Midbrain (tissue), 1 donor: ENCODE measurements around the gene SLC39A6.
A peak's percentile ranks its signal among the peaks of the same experiment; 100 is the strongest.
"Not testable (repeated sequence)": the region's sequence is repeated elsewhere in the genome, so short reads cannot be mapped to it uniquely, and the experiment has no call there.

ENCODE experiments used
- DNase-seq: peaks from one replicate; lab custom pipeline; 2025; lab: John Stamatoyannopoulos, UW

The SLC39A6 gene

GRCh38 chr18:36135264-36135663, 6.1 kb upstream of the SLC39A6 start:
- DNase-seq: no peak

GRCh38 chr18:36132756-36133155, 3.6 kb upstream of the SLC39A6 start:
- DNase-seq: no peak

DNA sequence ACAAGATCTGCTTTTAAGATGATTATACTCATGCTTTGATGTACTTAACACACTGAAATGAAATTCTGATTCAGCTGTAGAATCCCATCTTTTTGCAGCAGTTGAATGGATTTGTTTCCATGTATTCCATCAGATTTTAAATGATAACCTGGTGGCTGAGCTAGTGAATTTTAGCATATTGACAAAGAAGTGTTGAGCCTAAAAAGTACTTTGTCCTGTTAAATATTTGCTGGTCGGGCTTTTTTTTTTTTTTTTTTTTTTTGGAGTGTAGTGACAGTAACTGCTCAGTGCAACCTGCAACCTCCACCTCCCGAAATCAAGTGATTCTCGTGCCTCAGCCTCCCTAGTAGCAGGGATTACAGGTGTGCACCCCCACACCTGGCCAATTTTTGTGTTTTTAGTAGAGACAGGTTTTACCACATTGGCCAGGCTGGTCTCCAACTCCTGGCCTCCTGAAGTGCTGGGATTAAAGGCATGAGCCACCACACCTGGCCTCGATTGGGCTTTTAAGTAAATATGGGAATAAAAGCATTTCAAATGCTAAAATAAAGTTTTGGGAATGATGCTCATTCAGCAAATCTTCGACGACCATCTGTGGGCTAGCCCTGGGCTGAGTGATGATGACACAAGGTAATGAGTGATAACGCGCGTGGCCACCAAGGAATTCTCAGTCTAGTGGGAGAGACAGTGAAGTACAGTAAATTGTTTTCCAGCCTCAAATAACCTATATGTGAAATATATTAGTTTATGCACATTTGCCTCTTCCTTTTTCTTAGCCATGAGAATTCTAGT, 2.7 kb upstream of the SLC39A6 start:
- DNase-seq: no peak

DNA sequence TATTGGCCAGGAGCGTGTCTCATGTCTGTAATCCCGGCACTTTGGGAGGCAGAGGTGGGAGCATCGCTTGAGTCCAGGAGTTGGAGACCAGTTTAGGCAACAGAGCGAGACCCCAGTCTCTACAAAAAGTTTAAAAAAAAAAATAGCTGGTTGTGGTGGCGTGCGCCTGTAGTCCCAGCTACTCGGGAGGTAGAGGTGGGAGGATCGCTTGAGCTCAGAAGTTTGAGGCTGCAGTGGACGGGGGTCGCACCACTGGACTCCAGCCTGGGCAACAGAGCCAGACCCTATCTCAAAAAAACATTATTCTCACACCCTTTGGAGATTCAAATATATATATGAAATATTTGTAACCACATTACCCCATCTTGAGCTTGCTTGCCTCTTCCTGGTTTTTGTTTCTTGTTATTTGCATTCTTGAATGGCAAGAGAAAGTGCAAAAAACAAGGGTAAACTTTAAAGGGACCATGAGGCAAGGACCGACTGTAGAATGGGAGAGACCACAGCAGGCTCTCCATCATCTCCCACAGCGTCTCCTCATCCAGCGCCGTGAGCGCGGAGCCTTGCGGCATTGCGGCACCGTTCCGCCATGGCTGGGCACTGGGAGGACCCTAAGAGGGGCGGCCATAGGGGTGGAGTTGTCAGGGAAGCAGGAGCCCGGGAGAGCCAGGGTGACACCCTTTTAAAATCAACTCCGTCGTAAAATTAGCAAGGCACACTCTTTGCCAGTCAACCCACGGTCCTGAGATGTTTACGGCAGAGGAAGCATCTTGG, 1.9 kb upstream of the SLC39A6 start:
- no peak for DNase-seq

- DNase-seq: no peak
Observed at GRCh38 chr18:36130039-36130831, 1.1 kb upstream of the SLC39A6 start.

- DNase-seq: no peak
Observed at GRCh38 chr18:36128907-36129299, 237 bp downstream of the SLC39A6 start.

- DNase-seq: peak; percentile 15
Observed at GRCh38 chr18:36128530-36128870, 640 bp downstream of the SLC39A6 start.

GRCh38 chr18:36127836-36128529, 1.2 kb downstream of the SLC39A6 start:
- DNase-seq: no peak

DNA sequence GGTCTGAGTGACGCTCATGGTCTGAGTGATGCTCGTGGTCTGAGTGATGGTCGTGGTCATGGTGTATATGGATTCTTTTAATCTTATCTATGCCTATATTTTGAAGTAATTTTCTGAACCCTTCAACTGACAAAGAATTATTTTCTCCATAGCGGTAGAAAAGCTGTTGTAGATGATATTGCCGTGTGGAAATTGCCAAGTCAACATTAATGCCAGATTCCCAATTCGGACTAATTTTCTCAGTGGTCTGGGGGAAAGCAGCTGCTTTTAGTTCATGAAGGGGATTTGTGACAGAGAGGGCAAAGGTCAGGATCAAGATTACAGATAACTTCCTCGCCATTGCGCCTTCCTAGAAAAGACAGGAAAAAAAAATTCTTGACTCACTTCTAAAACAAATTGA, 2.5 kb downstream of the SLC39A6 start:
- DNase-seq: no peak

DNA sequence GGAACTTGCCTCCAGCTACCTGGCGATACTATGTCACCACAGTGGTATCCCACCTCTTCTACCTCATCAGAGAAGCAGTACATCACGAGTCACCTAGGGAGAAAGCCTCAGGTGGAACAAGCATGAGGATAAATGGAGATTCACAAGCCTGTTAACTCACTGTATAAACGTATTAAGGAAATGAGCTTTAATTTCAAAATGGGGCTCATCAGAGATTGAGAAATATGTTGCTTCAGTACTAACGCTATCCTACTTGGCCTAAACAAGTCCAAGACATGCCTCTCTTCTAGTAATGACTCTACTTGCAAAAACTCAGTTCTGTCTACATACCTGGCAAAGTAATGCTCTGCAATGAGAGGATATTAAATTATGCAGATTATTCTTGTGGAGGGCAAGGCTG, 4.3 kb downstream of the SLC39A6 start:
- no peak for DNase-seq

DNA sequence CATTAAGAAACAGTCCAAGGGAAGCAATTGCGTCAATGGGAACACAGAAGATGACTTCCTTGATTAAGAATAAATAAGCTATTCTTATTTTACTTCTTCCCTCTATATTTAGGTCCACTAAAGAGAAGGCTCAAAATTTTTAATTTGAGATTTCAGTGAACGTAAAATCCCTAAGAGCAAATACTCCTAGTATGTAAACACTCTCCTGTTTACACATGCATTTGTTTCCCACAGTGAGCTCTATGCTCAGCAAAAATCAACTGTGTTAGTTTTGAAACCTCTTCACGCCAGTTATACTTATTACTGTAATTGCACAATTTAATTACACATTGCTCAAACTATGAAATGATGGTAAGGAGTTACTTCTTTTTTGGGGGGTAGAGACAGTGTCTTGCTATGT, 8.8 kb downstream of the SLC39A6 start:
- no peak for DNase-seq

DNA sequence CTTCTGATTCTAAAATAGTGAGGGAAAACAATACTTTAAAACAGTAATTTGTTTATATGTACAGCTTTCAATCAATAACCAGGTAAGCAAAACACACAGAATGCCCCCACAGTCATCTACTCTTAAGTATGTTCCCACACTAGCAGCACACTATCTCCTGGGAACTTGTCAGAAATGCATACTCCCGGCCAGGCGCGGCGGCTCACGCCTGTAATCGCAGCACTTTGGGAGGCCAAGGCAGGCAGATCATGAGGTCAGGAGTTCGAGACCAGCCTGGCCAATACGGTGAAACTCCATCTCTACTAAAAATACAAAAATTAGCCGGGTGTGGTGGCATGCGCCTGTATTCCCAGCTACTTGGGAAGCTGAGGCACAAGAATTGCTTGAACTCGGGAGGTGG, 12.4 kb downstream of the SLC39A6 start:
- not testable (repeated sequence) for DNase-seq

- no peak for DNase-seq
Observed at GRCh38 chr18:36114738-36115137, 14.4 kb downstream of the SLC39A6 start.

DNA sequence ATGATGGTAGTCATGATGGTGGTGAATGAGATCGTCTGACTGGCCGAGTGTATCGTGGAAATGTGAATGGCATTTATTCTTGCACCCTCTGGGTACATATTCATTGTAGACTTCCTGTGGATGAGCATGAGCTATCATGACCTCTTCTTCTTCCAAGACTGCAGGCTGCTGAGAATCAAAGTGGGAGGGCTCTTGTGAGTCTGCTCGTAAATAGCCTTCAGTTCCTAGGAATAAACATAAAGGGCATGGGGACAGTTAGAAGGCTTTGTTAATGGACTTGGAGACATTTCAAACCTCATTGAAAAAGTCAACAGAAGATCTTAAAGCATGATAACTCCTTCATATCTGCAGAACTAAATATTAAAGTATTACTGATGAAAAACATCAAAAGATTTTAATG, 14.9 kb downstream of the SLC39A6 start:
- DNase-seq: no peak

GRCh38 chr18:36112302-36112701, 16.8 kb downstream of the SLC39A6 start:
- no peak for DNase-seq

DNA sequence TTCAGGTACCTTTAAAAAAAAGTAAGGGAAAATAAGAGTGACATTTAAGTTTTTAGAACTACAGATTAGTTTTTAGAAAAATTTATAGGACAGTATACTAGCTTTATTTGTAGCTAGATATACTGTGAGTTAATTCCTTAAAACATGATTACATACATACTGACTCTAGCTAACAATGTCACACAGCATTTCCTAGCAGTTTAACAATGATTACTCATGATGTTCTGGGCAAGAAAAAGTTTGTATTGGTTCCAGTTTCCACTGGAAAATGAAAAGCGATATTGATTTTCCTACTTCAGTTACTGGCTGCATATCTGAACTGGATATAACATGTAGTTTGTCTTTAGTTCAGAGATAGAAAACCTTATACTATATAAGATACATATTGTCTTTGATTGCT, 19.4 kb downstream of the SLC39A6 start:
- no peak for DNase-seq

- DNase-seq: no peak
Observed at GRCh38 chr18:36108601-36109000, 20.5 kb downstream of the SLC39A6 start.

DNA sequence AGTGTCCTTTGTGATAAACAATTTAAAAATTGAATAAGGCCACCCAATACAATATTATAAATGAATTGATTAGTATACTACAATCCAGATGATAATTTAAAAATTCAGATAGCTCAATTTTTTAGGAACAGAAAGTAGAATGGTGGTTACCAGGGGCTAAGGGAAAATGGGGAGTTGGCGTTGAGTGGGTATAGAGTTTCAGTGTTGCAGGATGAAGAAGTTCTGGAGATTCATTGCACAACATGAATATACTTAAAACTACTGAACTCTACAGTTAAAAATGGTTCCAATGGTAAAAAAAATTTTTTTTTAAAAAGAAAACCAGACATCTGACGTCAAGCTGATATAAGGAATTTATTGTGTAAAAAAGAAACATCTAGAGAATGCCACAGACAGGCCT, 20.9 kb downstream of the SLC39A6 start:
- no peak for DNase-seq

- no peak for DNase-seq
Observed at GRCh38 chr18:36107477-36107876, 21.7 kb downstream of the SLC39A6 start.

DNA sequence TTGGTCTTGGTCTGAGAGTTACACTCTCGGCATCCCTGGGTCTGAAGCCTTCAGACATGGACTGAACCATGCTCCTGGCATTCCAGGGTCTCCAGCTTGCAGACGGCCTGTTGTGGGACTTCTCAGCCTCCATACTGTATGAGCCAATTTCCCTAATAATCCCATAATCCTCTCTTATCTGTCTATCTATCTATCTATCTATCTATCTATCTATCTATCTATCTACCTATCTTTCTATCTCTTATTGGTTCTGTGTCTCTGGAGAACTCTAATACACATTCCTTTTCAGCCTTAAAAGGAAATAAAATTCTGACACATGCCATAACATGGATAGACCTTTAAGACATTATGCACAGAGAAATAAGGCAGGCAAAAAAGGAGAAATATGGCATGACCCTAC, 24.4 kb downstream of the SLC39A6 start:
- no peak for DNase-seq

- no peak for DNase-seq
Observed at GRCh38 chr18:36101943-36102342, 27.2 kb downstream of the SLC39A6 start.

GRCh38 chr18:36099311-36099710, 29.8 kb downstream of the SLC39A6 start:
- no peak for DNase-seq
